IPS DF 19.7 (cell line): ENCODE measurements around the gene PLCD1.
A peak's percentile ranks its signal among the peaks of the same experiment; 100 is the strongest.
"Not testable (repeated sequence)": the region's sequence is repeated elsewhere in the genome, so short reads cannot be mapped to it uniquely, and the experiment has no call there.

Experiments used
- DNase-seq: peaks from one replicate; pipeline ENCODE4 v3.0.0-alpha.2; 2013; ENCODE audit warnings: low read depth, low spot score

Gene PLCD1

GRCh38 chr3:38029400-38030125, at the start of gene PLCD1:
Gene PLCD1 (minus strand): TSS chr3:38029642. CDS start chr3:38029539, 103 bp downstream.
- DNase-seq = no peak

- DNase-seq = not testable (repeated sequence)
Observed at GRCh38 chr3:38077073-38077472, 47.6 kb upstream of the PLCD1 start.

- no peak for DNase-seq
Observed at GRCh38 chr3:38070013-38070412, 40.6 kb upstream of the PLCD1 start.

GRCh38 chr3:38067508-38068233, 38.2 kb upstream of the PLCD1 start:
- no peak for DNase-seq

- not testable (repeated sequence) for DNase-seq
Observed at GRCh38 chr3:38064453-38064852, 35.0 kb upstream of the PLCD1 start.

GRCh38 chr3:38062809-38063208, 33.4 kb upstream of the PLCD1 start:
- DNase-seq = no peak

- DNase-seq = no peak
Observed at GRCh38 chr3:38059591-38059990, 30.1 kb upstream of the PLCD1 start.

- no peak for DNase-seq
Observed at GRCh38 chr3:38059148-38059547, 29.7 kb upstream of the PLCD1 start.

GRCh38 chr3:38054499-38055001, 25.1 kb upstream of the PLCD1 start:
- no peak for DNase-seq

GRCh38 chr3:38053813-38054498, 24.5 kb upstream of the PLCD1 start:
- not testable (repeated sequence) for DNase-seq

GRCh38 chr3:38053286-38053685, 23.8 kb upstream of the PLCD1 start:
- DNase-seq = not testable (repeated sequence)

- no peak for DNase-seq
Observed at GRCh38 chr3:38051131-38051530, 21.7 kb upstream of the PLCD1 start.

GRCh38 chr3:38049358-38050126, 20.1 kb upstream of the PLCD1 start:
- no peak for DNase-seq

- DNase-seq = no peak
Observed at GRCh38 chr3:38047896-38048295, 18.5 kb upstream of the PLCD1 start.

- DNase-seq = no peak
Observed at GRCh38 chr3:38046821-38047220, 17.4 kb upstream of the PLCD1 start.

- no peak for DNase-seq
Observed at GRCh38 chr3:38046027-38046426, 16.6 kb upstream of the PLCD1 start.

- no peak for DNase-seq
Observed at GRCh38 chr3:38043486-38043885, 14.0 kb upstream of the PLCD1 start.

- no peak for DNase-seq
Observed at GRCh38 chr3:38040401-38040800, 11.0 kb upstream of the PLCD1 start.

GRCh38 chr3:38039899-38040261, 10.4 kb upstream of the PLCD1 start:
- DNase-seq = no peak

- DNase-seq = peak; percentile 63
Observed at GRCh38 chr3:38039101-38039898, 9.9 kb upstream of the PLCD1 start, which contains the start of gene DLEC1. Gene DLEC1 (plus strand): TSS chr3:38039208. CDS start chr3:38039226, 18 bp downstream.
